Posterior cingulate gyrus (tissue), 11 donors: ENCODE results near the gene GNPAT.
"Not testable (repeated sequence)": the region's sequence is repeated elsewhere in the genome, so short reads cannot be mapped to it uniquely, and the experiment has no call there.

Experiments used
- DNase-seq, 10 donors: peaks; one replicate each; pipeline versions ENCODE4 v3.0.0 to v3.0.0-alpha.2; 2020 to 2021; ENCODE audit warnings: mixed read lengths in 3 of 10
- intact Hi-C: fragments of 100-400 bp; cut with DNase I; formaldehyde crosslinking; loops from one replicate; pipeline ENCODE4 v1.15.1; 2023

Gene GNPAT

DNA sequence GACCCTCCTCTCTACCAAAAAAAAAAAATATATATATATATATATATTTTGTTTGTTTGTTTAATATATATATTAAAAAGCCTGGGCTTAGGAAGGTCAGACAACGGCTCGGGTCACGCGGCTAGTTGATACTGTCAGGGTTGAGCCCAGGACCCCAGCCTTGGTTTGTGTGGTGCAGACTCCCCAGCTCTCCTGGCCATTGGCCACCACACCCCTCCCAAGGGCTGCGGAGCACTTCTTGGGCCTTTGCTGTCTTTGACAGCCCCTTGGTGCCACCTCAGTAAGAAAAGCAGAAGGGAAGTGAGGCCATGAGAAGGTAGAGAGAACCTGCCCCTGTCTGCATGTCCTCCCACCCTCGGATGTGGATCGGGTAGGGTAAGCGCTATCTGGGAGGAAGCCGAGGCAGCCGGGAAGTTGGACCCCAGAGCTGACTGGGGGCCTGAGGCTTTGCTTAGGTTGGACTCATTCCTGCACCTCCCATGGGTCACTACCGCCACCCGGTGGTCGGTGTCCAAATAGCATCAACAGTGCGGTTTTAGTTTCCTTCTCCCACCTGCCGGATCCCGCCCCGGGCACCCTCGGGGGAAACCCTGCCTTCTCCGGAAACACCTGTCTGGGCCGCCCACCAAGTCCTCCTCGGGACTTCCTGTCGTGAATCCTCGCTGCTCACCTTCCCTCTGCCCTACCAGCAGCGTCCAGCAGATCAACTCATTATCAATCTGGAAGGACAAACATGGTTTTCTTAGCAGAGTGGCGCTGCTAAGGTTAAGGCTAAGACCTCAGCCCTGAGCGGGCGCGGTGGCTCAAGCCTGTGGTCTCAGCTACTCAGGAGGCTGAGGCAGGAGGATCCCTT is 29.8 kb upstream of the GNPAT start:
- peak; percentile 65 to 97 (median 88) for DNase-seq
- intact Hi-C loops, result loop anchor here (1.0 to 10.0 kb wide), 4 partner anchors 118 to 409 kb away; partner anchors contain the start of genes ARV1 and TTC13

DNA sequence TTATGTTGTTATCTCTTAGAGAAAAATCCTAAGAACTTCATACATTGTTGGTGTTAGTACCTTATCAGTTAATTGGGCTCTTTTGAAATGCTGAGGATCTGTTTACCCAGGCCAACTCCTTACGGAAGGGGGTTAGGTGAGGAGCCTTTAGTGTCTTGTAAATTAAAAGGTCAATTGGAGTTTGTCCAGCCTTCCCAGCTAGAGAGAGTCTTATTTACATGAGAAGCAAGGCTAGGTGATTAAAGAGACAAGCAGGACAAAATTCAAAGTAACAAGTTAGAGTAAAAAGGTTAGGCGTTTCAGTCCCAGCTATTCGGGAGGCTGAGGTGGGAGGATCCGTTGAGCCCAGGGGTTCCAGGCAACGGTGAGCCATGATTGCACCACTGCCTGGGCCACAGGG is 28.7 kb upstream of the GNPAT start:
- intact Hi-C loops, result loop anchor here (5.0 to 10.0 kb wide), 3 partner anchors 238 to 410 kb away; partner anchors contain the start of genes ARV1 and TTC13
- not testable (repeated sequence) for DNase-seq

DNA sequence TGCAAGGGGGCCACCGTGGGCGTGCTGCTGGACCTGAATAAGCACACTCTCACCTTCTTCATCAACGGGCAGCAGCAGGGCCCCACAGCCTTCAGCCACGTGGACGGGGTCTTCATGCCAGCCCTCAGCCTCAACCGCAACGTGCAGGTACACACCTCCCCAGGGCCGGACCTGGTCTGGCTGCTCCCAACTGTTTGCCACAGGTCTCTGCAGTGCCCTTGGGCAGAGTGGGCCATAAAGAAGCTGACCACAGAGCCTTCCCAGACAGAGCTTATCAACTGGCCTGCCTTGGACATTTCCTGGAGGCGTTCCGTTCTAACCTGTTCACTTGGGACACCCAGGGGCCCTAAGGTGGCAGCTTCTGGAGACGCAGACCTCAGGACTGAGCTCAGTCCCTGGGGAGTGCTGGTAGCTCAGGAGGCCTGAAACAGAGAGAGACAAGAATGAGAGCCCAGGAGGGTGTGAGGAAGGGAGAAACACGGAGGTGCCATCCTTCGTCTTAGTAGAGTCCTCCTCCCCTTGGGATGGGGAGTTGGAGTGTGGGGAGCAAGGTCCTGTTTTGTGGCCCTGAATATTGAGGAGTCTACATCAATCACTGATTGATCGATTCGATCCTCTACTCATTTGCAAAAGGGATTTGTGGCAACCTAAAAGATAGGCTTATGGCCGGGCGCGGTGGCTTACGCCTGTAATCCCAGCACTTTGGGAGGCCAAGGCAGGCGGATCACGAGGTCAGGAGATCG is 27.0 kb upstream of the GNPAT start:
- intact Hi-C loops, result loop anchor here (5.0 to 10.0 kb wide), 3 partner anchors 239 to 412 kb away; partner anchors contain the start of genes ARV1 and TTC13
- DNase-seq, result no peak

DNA sequence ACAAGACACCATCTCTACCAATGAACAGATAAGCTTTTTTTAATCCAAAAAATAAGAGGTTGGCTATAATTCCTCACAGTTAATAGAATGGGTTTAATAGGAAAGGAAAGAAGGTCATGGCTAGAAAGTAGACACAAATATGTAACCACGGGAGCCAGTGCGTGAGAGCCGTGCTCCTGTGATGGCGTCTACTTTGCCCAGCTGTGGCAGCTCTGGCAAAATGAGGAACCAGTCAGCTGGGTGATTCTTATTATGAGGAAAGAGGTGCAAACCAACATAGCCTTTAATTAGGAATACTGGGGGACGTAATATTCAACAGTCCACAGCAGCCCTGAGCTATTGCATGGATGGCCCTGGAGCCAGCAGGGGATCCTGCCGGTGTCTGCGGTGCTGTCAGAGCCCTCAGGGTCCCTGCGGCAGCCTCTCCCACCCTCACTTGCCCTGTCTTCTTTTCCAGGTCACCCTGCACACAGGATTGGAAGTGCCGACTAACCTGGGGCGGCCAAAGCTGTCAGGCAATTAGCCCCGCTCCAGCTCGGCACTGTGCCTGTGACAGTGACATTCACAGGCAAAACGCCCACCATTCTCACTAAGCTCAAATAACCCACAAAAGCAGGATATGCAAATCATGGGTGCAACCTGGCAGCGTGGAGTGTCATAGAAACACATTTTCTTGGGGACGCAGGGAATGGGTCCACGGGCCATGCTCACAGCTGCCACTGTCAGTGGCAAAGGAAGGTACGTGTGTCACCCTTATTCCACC is 25.9 kb upstream of the GNPAT start:
- intact Hi-C loops, result loop anchor here (5.0 to 10.0 kb wide), 3 partner anchors 240 to 413 kb away; partner anchors contain the start of genes ARV1 and TTC13
- no peak for DNase-seq

DNA sequence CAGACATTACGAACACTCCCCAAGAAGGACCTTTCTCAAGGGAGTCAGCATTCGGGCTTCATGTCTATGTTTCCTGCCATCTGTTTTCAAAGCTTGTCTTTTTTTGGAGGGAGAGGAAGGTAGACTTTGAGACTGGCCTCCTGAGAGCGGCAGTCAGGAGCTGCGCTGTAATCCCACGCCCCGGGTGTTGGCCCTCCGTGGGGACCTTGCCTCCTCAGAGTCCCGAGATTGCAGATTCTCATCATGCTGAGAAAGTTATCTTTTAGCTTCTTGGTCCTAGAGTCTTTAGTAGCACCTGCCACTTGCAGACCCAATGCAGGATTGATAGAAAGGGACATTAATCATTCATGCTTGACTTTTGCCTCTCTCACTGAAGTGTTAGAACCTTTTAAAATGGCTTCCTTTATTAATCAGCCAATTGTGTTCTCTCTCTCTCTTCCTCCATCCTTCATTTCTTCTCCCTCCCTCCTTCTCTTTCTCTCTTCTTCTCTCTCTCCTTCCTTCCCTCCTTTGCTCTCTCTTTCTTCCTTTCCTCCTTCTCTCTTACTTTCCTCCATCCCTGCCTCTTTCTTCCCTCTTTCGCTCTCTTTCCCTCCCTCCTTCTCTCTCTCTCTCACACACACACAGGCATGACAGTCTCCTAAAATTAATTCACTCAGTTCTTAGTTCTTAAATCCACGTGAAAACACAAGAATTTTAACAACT is 25.2 kb upstream of the GNPAT start:
- intact Hi-C loops, result loop anchor here (10.0 kb wide), 1 partner anchor 241 kb away; the partner anchor contains the start of genes ARV1 and TTC13
- no peak for DNase-seq

DNA sequence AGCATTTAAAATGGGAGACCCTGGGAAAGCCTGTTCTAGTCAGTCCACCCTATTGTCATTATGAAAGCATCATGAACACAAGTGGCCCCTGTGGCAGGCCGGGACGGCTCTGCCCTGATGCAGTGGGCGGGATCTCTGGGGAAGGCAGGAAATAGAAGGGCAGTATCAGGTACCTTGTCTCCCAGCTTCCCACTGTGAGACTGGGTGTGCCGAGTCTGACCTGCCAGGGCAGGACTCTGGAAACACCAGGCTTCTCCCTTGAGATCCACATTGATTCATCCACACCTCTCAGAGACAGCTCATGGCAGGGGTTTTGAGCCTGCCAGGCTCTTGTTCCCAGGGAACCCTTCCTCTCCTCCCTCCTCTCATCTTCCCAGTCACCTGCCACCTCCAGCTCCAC is 24.5 kb upstream of the GNPAT start:
- intact Hi-C loops, result loop anchor here (10.0 kb wide), 1 partner anchor 242 kb away; the partner anchor contains the start of genes ARV1 and TTC13
- no peak for DNase-seq

DNA sequence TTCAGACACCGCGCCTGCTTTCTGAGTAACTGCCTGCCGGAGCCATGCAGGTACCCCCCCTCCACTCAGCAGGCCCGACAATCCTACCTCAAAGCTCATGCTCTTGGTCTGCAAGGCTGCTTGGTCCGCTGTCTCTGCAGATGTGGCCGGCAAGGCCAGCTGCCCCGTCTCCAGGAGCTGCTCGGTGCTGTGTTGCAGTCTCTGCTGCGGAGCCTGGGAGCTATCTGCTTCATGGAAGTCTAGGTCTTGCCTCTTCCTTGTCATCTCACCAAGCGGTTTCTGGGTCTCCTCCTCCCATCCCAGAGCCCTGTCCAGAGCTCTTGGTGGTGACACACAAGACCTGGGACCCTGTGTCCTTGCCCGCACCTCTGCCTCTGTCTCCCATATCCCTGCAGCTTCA is 24.0 kb upstream of the GNPAT start:
- intact Hi-C loops, result loop anchor here (10.0 kb wide), 1 partner anchor 242 kb away; the partner anchor contains the start of genes ARV1 and TTC13

DNA sequence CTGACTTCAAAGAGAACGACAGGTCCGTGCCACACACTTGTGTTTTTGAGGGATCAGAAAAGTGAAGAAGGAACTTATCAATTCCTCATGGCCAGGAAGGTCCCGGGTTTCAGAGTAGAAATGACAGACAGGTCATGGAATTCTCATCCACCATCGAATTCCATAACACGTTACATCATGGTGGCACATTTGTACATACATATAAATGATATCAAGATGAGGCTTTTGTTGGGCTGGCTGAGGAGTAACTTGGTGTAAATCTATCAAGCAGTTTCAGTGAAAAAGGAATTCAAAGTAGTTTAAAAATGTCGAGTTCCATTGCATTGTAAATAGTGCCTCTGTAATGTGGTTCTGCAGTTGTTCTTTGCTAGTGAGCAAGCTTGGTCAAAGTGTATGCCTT is 22.9 kb upstream of the GNPAT start:
- intact Hi-C loops, result loop anchor here (10.0 kb wide), 1 partner anchor 243 kb away; the partner anchor contains the start of genes ARV1 and TTC13

More for the DNA sequence above, 24.0 kb upstream of the GNPAT start:
- DNase-seq, result no peak

DNA sequence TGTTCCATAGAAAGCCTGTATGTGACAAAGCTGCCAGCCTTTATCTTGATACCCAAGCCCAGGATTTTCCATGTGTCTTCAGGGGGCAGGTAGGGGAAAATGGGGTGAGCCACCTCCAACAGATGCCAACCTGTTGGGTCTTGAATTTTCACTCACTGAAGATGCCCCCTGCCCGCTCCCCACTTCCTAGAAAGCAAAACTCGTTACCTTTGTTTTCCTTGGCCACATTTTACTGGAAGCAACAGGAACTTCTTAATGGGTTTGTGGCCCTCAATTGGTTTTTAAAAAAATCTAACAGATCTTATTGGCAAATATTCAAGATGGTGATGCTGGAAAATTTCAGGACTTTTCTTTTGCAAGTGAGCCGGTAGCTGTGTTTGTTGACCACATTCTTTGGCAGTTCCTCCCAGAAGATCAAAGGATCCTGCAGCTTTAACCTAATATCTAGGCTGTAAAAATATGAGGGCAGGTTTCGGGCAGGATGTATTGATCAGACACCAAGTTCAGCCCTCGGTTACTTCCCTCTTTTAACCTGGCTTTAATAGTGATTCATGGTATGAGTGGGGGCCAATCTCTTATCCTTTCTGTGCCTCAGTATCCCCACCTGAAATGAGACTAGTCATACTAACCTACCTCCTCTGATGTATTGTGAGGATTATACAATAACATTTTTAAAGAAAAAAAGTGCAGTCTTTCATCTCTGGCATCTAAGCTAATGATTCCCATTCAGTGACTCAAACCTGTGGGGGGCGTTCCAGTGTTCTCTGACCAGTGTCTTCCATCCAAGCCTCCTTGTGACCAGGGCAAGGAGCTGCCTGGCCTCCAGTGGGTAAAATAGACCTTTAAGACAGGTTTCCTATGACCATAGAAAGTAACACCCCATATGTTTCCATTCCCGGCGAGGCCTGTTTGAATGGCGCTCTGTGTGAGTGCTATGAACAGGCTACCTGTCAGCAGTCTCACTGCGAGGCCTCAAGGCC is 21.3 kb upstream of the GNPAT start:
- no peak for DNase-seq
- intact Hi-C loops, result loop anchor here (10.0 kb wide), 1 partner anchor 245 kb away; the partner anchor contains the start of genes ARV1 and TTC13

More for the DNA sequence above, 22.9 kb upstream of the GNPAT start:
- no peak for DNase-seq

DNA sequence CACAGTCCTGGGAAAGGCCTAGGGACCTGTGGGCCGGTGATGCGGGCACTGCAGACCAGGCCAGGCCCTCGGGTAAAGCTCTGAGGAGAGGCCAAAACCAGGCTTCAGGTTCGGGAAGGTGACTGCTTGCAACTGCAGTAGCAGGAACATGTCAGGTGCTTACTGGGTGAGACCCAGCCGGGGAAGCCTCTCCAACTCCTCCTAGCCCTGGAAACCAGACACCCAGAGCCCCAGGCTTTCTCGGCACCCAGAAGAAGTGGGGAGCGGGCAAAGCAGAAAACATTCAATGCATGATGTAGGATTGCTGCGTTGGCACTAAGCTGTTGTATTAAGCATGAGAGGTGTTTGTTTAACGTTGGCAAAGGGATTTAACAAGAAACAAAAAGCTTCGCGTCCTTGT is 20.2 kb upstream of the GNPAT start:
- no peak for DNase-seq
- intact Hi-C loops, result no loop called here

DNA sequence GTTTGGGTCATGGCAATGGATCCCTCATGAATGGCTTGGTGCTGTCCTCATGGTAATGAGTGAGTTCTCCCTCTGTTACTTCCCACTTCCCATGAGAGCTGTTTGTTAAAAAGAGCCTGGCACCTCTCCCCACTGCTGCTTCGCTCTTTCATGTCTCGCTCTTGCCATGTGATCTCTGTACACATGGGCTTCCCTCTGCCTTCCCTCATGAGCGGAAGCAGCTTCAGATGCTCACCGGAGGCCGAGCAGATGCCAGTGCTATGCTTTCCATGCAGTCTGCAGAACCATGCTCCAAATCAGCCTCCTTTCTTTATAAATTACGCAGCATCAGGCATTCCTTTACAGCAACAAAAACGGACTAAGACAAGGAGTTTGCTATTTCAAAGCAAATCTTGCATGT is 14.9 kb upstream of the GNPAT start:
- intact Hi-C loops, result no loop called here
- DNase-seq, result peak in 4 of 10 donors; percentile 18 to 86 (median 45)

DNA sequence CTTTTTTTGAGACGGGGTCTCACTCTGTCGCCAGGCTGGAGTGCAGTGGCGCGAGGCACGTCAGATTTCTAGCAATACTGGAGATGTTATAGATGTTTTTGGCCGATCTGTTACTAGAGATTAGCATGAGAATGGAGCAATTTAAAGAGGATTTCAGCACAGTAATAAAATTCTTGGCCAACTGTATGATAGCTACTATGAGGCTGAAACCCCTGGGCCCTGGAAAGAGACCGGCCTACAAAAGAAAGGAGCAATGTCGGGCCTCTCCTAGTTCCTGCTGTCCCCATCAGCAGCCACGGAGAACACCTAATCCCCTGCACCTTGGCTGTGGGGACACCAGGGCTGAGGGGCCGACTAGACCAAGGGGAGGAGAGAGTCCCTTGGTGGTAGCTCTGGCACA is 9.5 kb upstream of the GNPAT start:
- intact Hi-C loops, result no loop called here
- DNase-seq, result no peak

DNA sequence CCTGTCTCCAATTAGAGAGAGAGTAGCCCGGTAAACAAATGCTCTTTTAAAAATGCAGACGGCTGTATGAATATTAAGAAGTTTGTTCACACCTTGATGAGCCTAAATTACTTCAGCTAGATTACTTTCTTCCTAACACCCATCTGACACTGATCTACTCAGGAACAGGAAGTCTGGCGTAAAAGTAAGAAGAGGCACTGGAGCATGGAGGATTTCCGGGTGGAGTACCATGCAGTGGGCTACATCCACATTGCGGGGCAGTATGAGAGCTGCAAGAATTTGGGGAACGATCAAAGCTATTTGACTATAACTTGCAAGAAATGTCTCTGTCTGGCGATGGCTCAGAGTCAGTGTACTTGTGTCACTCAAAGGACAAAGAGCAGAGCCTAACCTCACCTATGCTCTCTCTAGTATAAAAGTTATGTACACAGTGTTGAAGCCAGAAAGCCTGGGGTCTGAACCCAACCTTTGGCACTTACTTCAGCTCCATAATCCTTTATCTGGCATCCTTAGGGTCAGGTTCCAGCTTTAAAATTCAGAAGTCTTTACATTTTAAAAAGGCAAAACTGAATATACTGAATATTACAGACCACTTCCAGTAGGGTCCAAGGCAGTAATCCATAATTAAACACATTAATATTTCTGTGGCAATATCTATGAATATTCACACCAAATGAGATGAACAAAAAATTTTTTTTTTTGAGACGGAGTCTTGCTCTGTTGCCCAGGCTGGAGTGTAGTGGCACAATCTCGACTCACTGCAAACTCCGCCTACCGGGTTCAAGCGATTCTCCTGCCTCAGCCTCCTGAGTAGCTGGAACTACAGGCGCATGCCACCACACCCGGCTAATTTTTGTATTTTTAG is 7.9 kb upstream of the GNPAT start:
- DNase-seq, result no peak
- intact Hi-C loops, result no loop called here

DNA sequence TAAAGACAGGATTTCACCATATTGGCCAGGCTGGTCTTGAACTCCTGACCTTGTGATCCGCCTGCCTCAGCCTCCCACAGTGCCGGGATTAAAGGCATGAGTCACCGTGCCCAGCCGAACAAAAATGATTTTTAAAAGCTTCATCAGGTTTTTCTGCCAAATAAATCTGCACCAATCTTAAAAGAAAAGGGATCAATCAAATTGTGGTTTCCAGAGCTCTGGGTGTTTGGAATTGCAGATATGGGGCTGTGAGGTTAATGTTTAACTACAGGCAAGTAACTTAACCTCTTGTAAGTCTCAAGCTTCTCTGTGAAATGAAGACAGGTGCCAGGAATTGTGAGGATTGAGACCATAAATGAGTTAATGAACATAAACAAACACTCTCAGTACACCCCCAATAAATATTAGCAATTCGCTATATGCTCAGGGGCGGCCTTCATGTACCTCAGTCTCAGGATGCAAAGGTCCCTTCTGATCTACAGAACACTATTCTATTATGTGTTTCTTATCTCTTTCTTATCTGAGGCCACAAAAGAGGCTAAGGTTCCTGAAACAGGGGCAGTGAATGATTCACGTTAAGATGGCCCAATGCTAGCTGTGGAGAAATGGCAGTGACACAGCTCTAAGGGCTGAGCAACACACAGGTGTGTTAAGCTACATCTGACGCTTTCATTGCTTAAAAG is 7.1 kb upstream of the GNPAT start:
- no peak for DNase-seq
- intact Hi-C loops, result no loop called here

DNA sequence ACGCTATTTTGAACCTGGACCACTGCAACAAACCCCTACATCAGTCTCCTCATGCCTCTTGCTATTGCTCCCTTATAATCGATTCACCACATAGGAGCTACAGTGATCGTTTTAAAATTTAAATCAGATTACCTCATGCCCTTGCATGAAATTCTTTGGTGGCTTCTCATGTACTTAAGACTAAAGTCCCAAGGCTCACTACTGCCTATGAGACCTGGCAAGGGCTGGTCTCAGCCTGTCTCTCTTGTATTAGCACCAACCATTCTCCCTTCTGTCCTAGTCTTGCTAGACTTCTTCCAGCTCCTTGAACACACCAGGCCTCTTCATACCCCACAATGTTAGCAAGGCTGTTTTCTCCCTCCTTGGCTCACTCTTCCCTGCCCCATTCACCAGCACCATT is 6.5 kb upstream of the GNPAT start:
- intact Hi-C loops, result no loop called here
- no peak for DNase-seq

DNA sequence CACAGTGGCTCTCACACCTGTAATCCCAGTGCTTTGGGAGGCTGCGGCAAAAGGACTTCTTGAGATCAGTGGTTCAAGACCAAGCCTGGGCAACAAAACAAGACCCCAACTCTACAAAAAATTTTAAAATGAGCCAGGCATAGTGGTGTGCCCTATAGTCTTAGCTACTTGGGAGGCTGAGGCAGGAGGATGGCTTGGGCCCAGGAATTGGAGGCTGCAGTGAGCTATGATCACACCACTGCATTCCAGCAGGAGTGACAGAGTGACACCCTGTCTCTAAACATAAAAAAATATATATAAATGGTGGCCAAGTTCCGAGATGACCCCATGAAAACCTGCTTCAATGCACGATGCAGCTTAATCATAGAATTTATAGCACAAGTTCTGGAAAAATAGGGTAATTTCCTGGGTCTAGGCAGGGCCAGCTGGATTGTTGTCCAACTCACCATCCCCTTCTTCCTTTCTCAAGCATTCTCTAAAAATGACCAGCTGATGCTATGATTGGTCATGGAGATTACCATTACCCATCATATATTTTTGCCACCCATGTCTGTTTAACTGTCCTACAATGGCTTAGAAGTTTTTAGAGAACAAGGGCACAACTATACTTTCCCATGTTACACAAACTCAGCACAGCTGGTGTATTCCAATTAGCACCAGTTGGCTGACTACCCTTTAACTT is 5.3 kb upstream of the GNPAT start:
- intact Hi-C loops, result no loop called here
- DNase-seq, result no peak
